Measurements from ENCODE around the gene PKNOX2.
A peak's percentile ranks its signal among the peaks of the same experiment; 100 is the strongest.

Gene PKNOX2

DNA sequence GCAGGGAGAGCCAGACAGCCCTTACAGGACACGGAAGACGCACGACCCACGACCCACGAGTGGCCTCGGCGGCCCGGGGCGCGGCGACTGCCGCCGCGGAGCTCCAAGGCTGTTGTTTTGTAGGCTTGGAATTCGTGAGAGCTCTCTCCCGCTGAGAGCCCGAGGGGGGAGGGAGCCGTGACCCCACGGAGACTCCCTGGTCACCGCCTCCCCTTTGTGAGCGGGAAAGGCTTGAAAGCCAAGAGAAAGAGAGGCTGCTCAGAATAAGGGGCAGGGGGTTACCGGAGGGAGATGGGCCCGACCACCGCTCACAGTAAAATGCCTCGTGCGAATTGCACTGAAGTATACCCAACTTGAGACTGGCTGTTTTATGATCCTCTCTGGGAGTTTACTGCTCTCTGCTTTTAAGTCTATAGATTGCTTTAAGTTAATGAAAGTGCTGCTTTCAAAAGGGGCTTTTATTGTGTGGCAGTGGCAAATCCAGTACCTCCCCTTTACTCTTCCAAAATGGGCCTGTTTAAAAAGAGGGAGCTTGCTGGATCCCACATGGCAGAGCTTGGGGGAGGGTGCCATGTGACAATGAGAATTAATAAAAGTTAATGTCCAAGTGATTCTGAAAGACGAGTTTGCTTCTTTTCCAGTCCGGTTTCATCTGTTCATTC is 2.9 kb downstream of the PKNOX2 start:
- DNase-seq (ENCODE audit: low read depth) = no peak
- TF ChIP-seq, protein P1, sequence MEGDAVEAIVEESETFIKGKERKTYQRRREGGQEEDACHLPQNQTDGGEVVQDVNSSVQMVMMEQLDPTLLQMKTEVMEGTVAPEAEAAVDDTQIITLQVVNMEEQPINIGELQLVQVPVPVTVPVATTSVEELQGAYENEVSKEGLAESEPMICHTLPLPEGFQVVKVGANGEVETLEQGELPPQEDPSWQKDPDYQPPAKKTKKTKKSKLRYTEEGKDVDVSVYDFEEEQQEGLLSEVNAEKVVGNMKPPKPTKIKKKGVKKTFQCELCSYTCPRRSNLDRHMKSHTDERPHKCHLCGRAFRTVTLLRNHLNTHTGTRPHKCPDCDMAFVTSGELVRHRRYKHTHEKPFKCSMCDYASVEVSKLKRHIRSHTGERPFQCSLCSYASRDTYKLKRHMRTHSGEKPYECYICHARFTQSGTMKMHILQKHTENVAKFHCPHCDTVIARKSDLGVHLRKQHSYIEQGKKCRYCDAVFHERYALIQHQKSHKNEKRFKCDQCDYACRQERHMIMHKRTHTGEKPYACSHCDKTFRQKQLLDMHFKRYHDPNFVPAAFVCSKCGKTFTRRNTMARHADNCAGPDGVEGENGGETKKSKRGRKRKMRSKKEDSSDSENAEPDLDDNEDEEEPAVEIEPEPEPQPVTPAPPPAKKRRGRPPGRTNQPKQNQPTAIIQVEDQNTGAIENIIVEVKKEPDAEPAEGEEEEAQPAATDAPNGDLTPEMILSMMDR (IDR thresholded peaks at IDR 0.05; ENCODE audit: control insufficient read depth, extremely low read depth, insufficient read depth) = no peak
- no peak overlapping the region for H3K4me3 ChIP-seq (ENCODE audit: low read depth, low read length)

DNA sequence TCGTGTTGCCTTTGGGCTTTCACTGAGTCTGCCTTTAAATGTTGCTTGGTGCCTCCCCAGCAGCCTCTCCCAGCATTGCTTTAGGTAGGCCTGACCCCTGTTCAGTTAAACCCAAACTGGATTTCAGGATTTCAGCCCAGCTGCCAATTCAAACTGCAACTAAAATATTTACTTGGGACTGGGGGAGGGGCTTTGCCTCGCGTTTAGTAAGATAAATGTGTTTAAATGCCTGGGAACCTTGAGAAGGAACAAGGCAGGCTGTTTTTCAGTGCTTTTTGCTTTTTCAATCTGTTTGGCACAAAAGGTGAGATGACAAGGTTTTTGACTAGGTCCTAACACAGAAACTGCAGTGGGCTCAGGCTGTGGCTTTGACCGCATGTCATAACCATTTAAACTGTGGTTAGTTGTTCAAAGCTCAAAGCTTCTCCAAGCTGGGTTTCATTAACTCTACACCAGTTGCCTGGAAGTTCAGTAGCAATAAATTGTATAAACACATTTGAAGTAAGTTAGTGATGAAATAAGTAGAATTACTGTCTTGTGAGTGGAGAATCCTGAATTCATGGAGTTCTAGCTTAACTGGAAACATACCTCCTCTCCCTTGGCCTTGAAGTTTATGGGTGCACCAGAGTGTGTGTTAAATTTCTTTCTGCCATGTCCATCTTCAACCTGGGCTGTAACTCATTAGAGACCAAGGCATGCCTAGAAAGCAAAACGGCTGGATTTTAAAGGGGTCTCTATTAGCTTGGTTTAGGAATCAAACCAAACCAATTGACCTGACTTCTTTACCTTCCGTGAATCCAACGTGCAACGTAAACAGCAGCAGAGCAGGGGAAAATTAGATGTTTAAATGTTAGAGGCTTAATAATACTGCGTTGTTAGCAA is 3.6 kb downstream of the PKNOX2 start:
- TF ChIP-seq, protein P1 (IDR thresholded peaks at IDR 0.05; ENCODE audit: control insufficient read depth, extremely low read depth, insufficient read depth) = no peak
- no peak overlapping the region for H3K4me3 ChIP-seq (ENCODE audit: low read depth, low read length)
- DNase-seq (ENCODE audit: low read depth) = peak; percentile 81

DNA sequence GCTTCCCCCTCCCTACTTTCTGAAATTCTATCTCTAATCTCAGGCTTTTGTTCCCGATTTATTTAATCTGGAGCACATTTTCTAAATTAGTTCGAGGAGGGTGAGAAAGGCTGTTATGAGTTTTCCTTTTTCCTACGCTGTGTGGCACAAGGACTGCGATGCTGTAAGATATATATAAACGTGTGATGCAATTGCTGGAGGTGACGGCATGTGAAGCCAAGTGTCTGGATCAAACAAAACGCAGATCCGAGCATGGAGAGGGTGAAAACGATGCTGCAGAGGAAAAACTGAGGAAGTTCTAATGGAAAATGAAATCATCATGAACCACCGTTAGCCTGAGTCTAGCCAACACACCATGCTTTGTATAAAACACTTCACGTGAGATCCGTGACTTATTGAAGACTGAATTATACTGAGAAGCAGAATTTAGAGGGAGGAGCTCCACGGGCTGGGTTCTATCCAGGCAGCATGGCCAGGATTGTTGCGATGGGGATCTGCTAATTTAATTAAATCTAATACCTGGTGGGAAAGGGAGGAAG is 4.4 kb downstream of the PKNOX2 start:
- DNase-seq (ENCODE audit: low read depth) = no peak
- H3K4me3 ChIP-seq (ENCODE audit: low read depth, low read length) = no peak overlapping the region
- TF ChIP-seq, protein P1 (IDR thresholded peaks at IDR 0.05; ENCODE audit: control insufficient read depth, extremely low read depth, insufficient read depth) = no peak

DNA sequence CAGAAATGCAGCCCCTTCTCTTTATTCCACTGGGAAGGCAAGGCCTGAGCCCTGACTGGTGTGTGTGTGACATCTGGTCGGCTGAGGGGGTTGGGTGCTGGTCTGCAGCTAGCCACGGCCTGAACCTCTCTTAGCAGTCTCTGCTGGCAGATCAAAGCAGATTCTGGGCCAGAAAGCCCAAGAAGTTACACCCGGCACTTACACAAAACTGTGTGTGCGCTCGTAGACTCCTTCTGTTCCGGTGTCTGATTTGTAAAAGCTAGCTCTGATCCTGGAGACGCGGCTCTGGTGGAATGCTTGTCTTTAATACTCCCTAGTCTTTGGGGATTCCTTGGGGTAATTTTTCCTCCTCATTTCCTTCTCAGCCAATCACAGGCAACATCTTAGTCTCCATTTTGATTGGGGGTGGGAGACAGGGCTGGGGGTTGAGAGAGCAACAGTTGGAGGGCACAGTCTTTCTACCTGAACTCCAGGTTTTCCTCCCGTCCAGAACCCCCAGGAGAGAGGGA is 5.5 kb downstream of the PKNOX2 start:
- TF ChIP-seq, protein P1 (IDR thresholded peaks at IDR 0.05; ENCODE audit: control insufficient read depth, extremely low read depth, insufficient read depth) = no peak
- DNase-seq (ENCODE audit: low read depth) = no peak
- no peak overlapping the region for H3K4me3 ChIP-seq (ENCODE audit: low read depth, low read length)

GRCh38 chr11:125170510-125171031 is 6.0 kb downstream of the PKNOX2 start:
- H3K4me3 ChIP-seq (ENCODE audit: low read depth, low read length) = no peak overlapping the region
- TF ChIP-seq, protein P1 (IDR thresholded peaks at IDR 0.05; ENCODE audit: control insufficient read depth, extremely low read depth, insufficient read depth) = no peak
- no peak for DNase-seq (ENCODE audit: low read depth)

- DNase-seq (ENCODE audit: low read depth) = no peak
- H3K4me3 ChIP-seq (ENCODE audit: low read depth, low read length) = no peak overlapping the region
- TF ChIP-seq, protein P1 (IDR thresholded peaks at IDR 0.05; ENCODE audit: control insufficient read depth, extremely low read depth, insufficient read depth) = no peak
These were observed 7.4 kb downstream of the PKNOX2 start for GRCh38 chr11:125171974-125172373.
